Measurements from ENCODE around the gene ING4.

Gene ING4

DNA sequence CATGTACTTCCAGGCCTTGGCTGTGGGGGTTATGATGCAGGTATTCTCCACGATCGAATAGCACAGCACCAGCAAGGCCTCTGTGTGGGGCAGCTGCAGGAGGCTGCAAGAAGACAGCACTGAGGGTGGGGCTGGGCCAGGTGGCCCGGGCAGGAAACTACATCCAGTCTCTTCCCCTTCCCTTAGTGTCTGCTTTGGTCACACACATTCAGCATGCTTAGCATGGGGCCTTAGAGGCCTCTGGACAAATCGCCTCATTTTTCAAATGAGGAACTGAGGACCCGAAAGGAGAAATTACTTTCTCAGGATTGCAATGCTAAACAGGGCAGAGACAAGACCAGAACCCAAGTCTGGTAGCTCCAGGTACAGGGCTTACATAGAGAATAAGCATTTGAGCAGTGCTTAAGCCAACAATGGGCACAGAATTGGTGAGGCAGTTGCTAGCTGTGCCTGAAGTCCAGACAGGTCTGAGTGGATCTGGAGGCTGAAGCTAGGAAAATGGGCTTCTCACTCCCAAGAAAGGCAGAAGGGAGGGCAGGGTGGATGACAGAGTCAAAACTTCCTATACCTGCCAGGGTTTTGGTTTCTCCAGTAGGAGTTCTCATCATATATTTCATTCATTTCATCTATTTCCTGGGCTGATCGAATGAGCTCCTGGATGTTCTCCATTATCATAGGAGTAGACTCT is 19.2 kb downstream of the ING4 start:
- FAIRE-seq, result no peak
- TF ChIP-seq CTCF (IDR thresholded peaks at IDR 0.05; ENCODE audit: insufficient read depth, missing control alignments), result no peak
- no peak for DNase-seq (ENCODE audit: insufficient read length, low spot score)

DNA sequence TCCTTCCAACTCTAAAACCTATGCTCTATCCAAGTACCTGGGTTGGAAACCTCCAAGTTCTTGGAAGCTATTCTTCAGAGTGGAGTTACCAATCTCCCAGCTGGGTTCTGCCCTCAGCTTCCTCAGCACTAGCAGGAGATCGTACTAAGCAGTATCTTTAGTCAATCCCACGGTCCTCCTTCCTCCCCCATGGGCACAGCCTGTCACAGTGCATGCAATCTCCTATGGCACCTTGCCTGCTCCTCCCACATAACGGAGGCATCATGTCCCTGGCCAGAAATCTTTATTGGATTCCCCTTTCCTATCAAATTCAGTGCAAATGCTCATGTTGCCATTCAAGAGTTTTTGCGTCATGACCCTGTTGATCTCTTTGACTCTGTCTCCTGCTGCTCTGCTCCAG is 21.8 kb downstream of the ING4 start:
- DNase-seq (ENCODE audit: insufficient read length, low spot score), result no peak

DNA sequence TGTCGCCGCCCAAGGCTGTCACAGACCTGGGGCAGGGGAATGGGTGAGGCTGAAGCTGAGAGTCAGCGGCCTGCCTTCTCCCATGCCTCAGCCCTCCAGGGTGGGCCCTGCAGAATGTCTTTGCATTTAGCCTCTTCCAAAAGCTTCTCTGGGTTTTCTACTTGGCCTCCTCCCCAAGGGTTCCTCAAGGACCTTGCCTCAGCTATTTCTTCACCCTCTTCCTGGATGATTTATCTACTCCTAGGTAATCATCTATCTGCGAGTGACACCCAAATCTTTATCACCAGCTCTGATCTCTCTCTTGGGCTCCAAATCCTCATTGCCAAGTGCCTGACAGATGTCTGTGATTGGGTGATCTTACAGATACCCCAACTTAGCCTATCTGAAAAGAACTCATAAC is 22.4 kb downstream of the ING4 start:
- no peak for TF ChIP-seq CTCF (IDR thresholded peaks at IDR 0.05; ENCODE audit: insufficient read depth, missing control alignments)
- FAIRE-seq, result no peak
- DNase-seq (ENCODE audit: insufficient read length, low spot score), result no peak

More for the DNA sequence above, 21.8 kb downstream of the ING4 start:
- no peak for TF ChIP-seq CTCF (IDR thresholded peaks at IDR 0.05; ENCODE audit: insufficient read depth, missing control alignments)
- FAIRE-seq, result no peak

DNA sequence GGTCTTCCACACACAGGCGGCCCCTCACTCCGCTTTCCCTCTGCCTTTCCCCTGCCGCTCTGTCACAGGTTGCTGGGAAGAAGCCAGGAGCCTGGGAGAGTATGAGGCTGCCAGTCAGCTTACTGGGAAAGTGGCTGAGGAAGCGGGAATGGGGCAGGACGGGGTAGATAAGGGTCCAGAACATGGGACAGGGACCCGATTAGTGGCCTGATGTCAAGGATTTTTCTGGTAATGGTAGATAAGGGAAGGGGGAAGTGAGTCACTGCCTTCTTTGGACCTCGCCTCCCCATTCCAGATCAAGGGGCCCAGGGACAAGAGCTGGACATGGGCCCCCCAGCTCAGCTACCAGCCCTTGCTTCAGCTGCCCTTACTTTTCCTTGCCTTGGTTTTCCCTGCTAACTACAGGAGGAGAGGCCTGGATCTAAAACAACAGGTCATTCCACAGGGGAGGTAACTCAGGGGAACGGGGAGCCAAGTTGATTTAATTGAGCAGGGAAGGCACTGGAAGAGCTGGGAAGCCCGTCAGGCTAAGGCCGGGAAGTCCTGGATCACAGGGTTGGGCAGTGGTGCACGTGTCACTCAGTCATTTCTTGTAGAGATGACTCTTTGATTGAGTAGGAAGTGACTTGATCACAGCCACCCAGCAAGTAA is 23.6 kb downstream of the ING4 start:
- no peak for TF ChIP-seq CTCF (IDR thresholded peaks at IDR 0.05; ENCODE audit: insufficient read depth, missing control alignments)
- DNase-seq (ENCODE audit: insufficient read length, low spot score) (no peak), FAIRE-seq (no peak)

DNA sequence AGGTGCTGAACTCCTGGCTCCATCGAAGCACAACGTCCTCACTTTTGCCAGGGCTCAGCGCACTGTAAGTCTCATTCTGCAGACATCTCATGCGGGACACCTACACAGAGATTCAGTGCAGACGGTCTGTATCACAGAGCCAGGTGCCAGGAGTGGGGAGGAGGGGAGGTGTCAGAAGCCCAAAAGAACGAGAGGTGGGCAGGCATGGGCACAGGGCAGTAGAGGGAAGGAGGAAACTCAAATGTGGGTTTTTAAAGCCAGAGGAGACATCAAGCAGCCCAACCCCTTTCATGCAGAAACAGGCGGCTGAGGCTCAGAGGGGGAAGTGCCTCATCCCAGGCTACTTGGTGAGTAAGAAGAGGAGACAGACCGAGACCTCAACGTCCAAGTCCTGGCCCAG is 24.6 kb downstream of the ING4 start:
- no peak for DNase-seq (ENCODE audit: insufficient read length, low spot score)
- FAIRE-seq, result no peak
- TF ChIP-seq CTCF (IDR thresholded peaks at IDR 0.05; ENCODE audit: insufficient read depth, missing control alignments), result no peak

DNA sequence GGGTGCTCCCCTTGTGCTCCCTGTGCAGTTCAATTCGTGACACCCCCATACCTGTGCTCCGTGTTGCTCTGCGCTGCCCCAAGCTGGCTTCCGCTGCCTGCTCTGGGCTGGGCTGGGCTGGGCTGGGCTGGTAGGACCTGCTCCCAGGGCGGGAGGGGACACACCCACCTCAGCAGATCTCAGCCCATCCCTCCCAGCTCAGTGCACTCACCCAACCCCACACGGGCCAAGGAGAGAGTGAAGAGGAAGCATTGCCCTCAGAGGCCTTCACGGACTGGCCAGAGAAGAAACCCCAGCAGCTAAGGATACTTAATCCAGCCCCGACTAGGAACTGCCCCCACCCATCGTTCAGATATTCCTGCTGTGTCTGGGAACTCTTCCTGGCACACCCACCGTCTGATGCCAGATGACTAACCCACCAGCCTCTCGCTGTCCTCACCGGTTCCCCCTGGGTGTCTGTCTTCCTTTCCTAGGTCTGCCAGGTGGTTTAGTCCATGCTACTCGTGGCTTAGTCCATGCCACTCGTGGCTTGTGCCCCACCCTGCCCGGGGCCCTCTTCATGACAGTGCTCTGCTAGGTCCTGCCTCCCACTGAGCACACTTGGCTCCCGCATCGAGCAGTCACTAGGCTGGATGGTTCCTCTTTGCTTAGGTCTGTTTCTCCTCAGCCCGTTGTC is 26.9 kb downstream of the ING4 start, which contains the start of gene LPAR5:
Gene LPAR5, minus strand, starts transcription at position 104 of the 676 bp plus-strand sequence. CDS start 14,711 bp downstream, outside the sequence.
- FAIRE-seq (no peak), DNase-seq (ENCODE audit: insufficient read length, low spot score) (no peak)
- no peak for TF ChIP-seq CTCF (IDR thresholded peaks at IDR 0.05; ENCODE audit: insufficient read depth, missing control alignments)
